NK-92 (cell line): ENCODE measurements around the gene ARFGEF2.
"Not testable (repeated sequence)": the region's sequence is repeated elsewhere in the genome, so short reads cannot be mapped to it uniquely, and the experiment has no call there.

Experiments used
- DNase-seq: peaks from one replicate; lab custom pipeline; 2025; ENCODE audit not compliant: unreplicated experiment; lab: John Stamatoyannopoulos, UW

The ARFGEF2 gene

DNA sequence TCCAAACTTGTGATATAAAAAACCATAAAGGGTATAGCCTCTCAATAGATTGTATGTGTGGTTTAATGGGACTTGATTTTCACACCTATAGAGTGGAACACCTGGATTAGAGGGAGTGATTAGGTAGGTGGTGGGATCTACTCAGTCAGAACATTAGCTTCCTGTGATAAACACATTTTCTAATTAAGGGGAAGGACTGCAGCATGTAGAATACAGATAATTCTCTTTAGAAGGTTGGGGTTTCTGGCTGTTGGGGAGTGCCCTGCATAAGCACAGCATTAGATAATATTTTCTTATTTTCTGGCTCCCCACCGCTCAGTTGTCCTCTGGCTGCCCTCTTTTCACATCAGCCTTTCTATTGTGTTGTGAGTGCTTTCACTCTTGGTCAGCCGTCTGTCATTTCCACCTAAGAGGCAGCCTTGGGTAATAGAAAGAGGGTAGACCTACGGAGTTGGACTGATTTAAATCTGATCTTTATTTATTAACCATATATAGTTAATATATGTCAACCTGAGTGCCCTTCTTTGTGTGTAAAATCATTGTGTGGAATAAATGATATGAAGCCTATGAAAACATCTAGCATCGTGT, 132.6 kb downstream of the ARFGEF2 start:
- DNase-seq: no peak

DNA sequence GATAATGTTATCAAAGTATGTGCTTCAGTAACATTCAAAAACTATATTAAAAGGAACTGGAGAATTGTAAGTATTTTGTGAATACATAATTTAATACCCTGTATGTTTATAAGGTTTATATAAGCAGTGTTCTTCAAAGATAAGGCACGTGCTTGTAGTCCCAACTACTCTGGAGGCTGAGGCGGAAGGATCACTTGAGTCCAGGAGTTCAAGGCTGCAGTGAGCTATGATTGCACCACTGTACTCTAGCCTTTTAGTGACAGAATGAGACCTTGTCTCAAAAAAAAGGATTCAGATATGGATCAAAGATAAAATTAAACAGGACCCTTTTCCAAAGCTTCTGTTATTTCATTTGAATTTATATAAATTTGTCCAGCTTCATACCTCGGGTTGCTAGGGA, 141.8 kb downstream of the ARFGEF2 start:
- DNase-seq: no peak

GRCh38 chr20:49074521-49074920, 153.0 kb downstream of the ARFGEF2 start:
- no peak for DNase-seq

DNA sequence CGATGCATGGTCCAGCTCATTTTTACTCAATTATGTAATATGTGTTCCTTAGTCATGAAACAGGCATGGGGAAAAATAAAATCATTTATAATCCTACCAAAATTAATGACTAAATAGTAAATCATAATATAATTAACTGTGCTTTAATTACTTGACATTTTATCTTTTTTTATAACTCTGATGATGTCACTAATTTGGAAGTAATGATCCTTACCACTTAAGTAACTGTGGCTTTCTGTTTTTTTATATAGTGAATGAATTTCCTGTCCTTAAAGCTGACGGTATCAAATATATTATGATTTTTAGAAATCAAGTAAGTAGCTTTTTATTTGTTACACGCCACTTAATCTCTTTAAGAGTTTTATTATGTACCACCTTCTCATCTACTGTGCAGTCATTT, 156.8 kb downstream of the ARFGEF2 start:
- DNase-seq: no peak

GRCh38 chr20:49082295-49082694, 160.8 kb downstream of the ARFGEF2 start:
- not testable (repeated sequence) for DNase-seq
